Dermis blood vessel endothelial cell (primary cell): ENCODE data around the gene INTS13. TPM values are rescaled to one million over a fixed set of nuclear protein-coding genes. Genes with fewer than 3 reads are reported as not detected.
"Not testable (repeated sequence)": the region's sequence is repeated elsewhere in the genome, so short reads cannot be mapped to it uniquely, and the experiment has no call there.

Source experiments
- DNase-seq: peaks from one replicate; pipeline ENCODE4 v3.0.0; 2010
- total RNA-seq: library from RNA; depleted of rRNA; stranded (reverse); fragments of >200 nt; gene quantifications from 2 replicates; pipeline ENCODE4 v1.2.3, GENCODE V29; 2014

Gene INTS13
- total RNA-seq, 1 donor from 2014 or later = 31.8 TPM

DNA sequence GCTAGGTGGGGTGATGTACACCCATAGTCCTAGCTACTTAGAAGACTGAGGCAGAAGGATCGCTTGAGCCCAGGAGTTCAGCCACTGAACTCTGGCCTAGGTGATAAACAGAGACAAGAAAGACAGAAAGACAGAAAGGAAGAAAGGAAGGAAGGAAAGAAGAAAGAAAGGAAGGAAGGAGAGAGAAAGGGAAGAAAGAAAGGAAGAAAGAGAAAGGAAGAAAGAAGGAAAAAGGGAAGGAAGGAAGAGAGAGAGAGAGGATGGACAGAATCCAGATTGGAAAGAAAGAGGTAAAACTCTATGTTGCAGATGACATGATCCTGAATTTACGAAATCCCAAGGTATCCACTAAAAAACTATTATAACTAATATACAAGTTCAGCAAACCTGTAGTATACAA is 8.2 kb downstream of the INTS13 start:
- DNase-seq = no peak

DNA sequence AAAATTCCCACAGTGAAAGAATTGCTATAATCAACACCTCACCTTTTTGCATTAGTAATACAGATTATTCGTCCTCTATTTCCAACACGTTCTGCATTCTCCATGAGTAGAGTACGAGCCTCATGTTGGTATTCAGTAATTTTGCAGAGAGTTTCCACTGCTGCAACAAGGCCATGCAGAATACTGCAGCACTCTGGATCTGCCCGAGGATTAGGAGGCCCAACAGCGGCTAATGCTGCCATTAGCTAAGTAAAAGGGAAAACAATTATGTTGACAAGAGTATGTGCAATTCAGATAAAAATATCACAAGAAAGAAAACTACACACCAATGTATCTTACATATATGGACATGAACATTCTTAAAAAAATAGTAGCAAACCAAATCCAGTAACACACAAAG is 9.1 kb downstream of the INTS13 start:
- DNase-seq = no peak

GRCh38 chr12:26921886-26922285 is 15.9 kb downstream of the INTS13 start:
- no peak for DNase-seq

DNA sequence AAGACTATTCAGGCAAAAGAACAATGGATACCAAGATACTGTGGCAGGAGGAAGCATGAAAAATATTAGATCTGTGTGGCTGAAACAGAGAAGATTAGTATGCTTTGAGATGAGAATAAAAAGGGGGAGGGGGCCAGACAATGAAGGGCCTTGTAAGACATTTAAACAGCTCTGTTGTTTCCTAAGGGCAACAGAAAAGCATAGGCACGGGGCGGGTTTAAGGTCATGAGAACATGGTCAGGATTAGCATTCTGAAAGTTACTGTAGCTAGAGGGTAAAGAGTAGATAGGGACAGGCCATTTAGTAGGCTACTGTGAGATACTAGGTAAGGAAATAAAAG is 18.6 kb downstream of the INTS13 start:
- no peak for DNase-seq

GRCh38 chr12:26918321-26919215 is 19.2 kb downstream of the INTS13 start:
- peak; percentile 19 for DNase-seq

DNA sequence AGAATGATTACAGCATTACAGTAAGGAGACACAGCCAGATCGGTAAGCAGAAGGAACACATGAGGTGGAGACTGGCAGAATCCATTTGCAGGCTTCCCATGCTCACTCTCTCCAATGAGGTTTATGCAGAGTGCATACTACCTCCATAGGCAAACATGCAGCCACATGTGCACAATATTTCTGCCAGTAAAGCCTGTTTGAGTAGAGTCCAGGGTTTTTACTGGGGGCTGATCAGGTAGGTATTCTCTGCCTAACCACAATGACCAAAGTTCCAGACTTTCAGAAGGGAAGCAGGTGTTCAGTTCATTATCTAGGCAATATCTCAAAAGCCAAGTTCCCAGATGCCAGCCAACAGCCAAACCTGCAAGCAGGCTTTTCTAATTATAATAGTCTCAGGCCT is 31.1 kb downstream of the INTS13 start:
- DNase-seq = no peak

GRCh38 chr12:26906024-26906423 is 31.8 kb downstream of the INTS13 start:
- no peak for DNase-seq

GRCh38 chr12:26903396-26903795 is 34.4 kb downstream of the INTS13 start:
- DNase-seq = not testable (repeated sequence)

DNA sequence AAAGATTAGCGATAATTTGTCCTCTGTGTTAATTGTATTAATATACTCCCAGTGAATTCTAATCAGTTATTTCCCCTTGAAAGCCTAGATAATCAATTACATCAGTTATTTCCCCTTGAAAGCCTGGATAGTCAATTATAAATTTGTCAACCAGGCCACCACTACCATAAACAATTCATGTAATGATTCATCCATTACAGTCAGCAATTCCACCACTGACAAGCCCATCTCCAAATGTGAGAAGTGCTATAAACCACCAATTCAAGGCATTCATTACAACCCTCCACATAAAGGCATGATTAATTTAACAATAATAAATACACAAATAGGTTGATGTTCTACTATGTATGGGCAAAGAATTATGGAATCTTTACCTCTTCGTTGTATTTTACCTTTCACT is 40.9 kb downstream of the INTS13 start:
- DNase-seq = no peak

GRCh38 chr12:26895672-26896071 is 42.1 kb downstream of the INTS13 start:
- no peak for DNase-seq

GRCh38 chr12:26891704-26892103 is 46.1 kb downstream of the INTS13 start:
- no peak for DNase-seq

DNA sequence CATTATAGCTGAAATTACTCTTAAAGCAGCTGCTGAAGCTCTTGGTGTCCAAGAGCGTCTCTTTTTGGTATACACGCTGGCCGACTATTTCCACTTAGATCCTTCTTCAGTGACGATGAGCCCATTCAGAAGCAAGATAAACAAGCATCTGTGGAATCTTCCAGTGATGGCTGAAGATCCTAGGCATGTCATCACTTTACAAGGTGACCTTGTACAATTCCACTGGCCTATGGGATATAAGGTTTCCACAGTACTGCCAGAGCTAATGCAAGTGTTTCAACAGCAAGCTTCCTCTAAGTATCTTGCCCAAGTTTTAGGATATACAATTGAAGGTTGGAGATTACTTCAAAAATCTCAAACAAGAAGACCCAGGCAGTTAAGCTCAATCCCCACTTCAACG is 47.0 kb downstream of the INTS13 start:
- no peak for DNase-seq

GRCh38 chr12:26884765-26885576 is 52.8 kb downstream of the INTS13 start:
- peak; percentile 94 for DNase-seq

DNA sequence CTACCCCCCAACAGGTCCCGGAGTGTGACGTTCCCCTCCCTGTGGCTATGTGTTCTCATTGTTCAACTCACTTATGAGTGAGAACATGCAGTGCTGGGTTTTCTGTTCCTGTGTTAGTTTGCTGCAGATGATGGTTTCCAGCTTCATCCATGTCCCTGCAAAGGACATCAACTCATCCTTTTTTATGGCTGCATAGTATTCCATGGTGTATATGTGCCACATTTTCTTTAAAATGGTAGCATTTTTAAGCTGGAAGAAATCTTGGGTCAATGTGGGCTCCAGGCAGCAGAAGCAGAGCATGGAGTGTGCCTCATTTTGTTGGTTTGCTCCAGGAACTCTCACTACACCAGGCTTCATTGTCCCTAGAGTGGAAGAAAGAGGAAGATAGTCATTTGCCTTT is 57.2 kb downstream of the INTS13 start:
- DNase-seq = no peak

DNA sequence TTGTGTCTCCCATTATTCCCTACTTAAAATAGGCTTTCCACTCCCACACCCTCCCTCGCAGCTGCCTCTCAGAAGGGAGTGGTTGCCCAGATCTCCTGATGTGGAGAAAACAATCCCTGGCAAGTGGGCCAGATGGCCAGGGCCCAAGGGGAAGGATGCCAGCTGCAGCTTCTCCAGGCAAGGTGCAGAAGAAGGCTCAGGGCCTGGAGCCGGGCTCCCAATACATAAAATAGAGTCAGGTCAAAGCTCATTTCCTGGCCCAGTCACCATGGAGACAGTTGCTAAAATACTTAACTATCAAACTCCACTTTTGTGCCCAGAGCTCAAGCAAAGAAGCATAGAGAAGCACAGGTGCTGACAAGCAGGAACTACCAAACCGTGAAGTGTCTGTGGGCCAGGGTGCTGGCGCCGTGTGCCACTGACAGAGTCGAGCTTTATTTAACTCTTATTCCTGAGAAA is 59.1 kb downstream of the INTS13 start:
- peak; percentile 96 for DNase-seq

DNA sequence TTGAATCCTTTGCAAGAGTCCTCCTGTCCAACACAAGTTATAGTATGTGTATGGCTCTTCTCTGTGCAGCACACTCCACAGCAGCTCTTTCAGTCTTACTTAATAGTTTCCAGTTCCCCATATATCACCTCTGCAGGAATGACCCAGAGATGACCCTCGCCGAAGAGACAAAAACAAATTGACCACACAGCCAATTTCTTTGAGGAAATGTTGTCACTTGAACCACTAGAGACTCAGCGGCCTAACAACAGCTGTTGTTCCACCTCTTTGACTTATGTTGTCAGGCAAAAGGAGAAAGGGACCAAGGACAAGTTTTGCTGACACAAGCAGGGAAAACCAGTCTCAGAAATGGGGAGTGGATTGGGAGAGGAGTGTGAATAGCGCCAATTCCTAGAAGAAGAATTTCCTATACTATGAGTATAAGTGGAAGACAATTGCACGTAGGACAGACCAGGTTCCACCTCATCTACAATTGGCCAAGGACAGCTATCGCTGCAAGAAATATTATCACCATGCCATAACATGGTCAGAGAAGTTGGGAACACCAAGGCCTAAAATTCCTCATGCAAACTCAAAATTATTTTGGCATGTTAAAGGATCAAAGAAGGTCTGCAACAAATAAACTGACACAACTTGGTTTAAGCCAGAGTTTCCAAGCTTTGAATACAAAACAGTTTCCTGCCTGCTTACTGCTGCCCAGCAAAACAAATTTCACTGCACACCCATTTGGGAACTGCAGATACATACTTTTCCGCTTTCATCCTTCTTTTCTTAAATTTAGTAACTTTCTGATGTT is 63.1 kb downstream of the INTS13 start:
- peak; percentile 46 for DNase-seq

- DNase-seq = no peak
Measured at GRCh38 chr12:26872625-26873024, 65.2 kb downstream of the INTS13 start.

DNA sequence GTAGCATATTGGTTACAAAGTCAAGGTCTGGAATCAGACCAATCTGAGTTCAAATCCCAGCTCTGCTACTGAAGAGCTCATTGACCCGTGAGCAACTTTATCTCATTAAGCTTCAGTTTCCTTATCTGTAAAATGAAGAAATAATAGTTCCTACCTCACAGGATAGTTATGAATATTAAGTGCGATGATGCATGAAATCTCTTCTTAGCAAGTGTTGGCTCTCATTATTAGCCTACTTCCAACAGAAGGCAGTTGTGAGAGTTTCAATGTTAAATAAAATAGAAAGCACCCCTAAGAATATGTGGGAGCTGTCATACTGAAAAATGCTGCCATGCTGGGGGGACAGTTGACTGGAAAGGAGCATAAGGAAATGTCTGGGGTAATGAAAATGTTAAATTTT is 65.8 kb downstream of the INTS13 start:
- DNase-seq = no peak

GRCh38 chr12:26870491-26871419 is 67.0 kb downstream of the INTS13 start:
- peak; percentile 94 for DNase-seq

GRCh38 chr12:26869908-26870459 is 67.8 kb downstream of the INTS13 start:
- peak; percentile 36 for DNase-seq

GRCh38 chr12:26869104-26869494 is 68.7 kb downstream of the INTS13 start:
- DNase-seq = no peak
